Eye (tissue), 1 donor: ENCODE data around the gene TBC1D25.
"Not testable (repeated sequence)": the region's sequence is repeated elsewhere in the genome, so short reads cannot be mapped to it uniquely, and the experiment has no call there.

Experiments
- DNase-seq: peaks from one replicate; pipeline ENCODE4 v3.0.0-alpha.2; 2015

Gene TBC1D25

GRCh38 chrX:48516987-48517386 is 22.5 kb upstream of the TBC1D25 start:
- no peak for DNase-seq

DNA sequence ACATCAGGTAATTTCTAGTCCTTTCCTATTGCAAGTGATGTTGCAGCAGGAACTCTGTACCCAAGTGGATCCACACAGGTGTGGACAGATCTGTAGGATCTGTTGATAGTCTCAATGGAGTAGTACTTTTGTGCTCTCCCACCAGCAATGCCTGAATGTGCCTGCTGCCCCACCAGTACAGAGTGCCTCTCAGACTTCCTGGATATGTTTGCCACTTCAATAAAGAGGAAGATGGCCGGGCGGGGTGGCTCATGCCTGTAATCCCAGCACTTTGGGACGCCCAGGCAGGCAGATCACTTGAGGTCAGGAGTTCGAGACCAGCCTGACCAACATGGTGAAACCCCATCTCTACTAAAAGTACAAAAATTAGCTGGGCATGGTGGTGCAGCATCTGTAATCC is 20.0 kb upstream of the TBC1D25 start:
- not testable (repeated sequence) for DNase-seq

GRCh38 chrX:48520455-48520854 is 19.1 kb upstream of the TBC1D25 start:
- DNase-seq: no peak

- DNase-seq: no peak
Measured at GRCh38 chrX:48520976-48521352, 18.6 kb upstream of the TBC1D25 start.

DNA sequence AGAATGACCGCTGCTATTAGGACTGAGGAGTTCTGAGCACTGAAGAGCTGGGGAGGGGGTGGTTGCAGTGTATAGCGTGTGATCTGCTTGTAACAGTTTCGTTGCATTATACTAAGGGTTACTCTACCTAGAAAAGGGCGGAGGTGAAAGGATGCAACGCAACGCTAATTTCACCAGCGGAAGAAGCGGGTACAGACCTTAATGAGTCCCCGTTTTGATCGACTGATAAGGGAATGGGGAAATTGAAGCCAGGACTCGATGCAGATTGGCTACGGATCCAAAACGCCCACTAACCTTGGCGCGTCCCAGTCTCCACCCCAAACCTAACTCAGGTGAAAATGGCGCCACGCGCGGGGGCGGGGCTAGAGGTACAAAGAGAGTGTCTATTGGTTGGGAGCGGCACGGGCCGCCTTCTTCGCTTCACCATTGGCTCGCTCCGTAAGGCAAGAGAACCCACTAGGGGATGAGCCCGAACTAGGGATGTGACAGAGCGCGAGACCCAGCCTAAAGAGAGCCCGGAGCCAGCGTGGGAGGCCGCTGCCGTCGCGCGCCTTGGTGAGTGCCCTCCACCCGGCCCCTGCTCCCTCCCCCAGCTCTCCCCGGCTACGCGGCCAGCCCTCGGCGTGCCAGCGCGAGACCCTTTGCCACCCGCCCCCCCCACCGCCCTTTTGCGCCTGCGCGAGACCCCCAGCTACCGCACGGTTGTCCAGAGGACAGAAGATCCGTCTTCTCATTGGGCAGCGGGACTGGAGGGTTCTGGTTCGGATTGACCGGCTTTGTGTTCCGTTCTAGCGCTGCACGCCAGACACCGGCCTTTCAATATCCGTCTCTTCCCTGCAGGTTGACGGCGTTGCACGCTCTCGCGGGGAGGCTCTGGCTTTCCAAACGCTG is 17.9 kb upstream of the TBC1D25 start, which contains the start of gene EBP:
EBP (plus strand) TSS at position 456 of the 891 bp plus-strand sequence. CDS start 1,964 bp downstream, outside the sequence.
- peak; percentile 94 for DNase-seq

DNA sequence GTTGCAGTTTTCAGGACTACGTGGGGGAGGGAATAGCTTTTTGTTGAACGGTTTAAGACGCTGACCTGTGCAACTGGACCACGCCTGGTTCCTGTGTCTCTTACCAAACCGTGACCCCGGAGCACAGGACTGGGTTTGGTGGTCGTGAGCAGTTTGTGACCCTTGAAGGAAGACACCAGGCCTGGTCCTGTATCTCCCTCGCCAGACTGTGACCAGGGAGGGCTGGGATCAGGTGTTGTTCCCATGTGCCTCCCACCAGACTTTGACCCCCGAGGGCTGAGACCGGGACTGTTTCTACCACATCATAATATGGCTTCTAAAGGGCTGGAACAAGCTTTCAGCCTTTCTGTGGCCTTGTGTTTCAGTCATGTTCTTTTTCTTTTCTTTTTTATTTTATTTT is 17.2 kb upstream of the TBC1D25 start:
- no peak for DNase-seq

- no peak for DNase-seq
Measured at GRCh38 chrX:48523682-48524081, 15.8 kb upstream of the TBC1D25 start.

DNA sequence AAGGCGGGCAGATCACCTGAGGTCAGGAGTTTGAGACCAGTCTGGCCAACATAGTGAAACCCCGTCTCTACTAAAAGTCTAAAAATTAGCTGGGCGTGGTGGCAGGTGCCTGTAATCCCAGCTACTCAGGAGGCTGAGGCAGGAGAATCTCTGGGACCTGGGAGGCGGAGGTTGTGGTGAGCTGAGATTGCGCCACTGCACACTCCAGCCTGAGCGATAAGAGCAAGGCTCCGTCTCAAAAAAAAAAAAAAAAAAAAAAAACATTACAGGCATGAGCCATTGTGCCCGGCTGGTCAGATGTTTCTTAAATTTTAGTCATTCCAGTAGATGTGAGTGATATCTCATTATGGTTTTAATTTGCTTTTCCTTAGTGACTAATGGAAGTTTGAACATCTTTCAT is 13.7 kb upstream of the TBC1D25 start:
- DNase-seq: not testable (repeated sequence)

GRCh38 chrX:48530736-48531135 is 8.8 kb upstream of the TBC1D25 start:
- no peak for DNase-seq

- DNase-seq: no peak
Measured at GRCh38 chrX:48531358-48531959, 8.1 kb upstream of the TBC1D25 start.

GRCh38 chrX:48532161-48532560 is 7.4 kb upstream of the TBC1D25 start:
- no peak for DNase-seq

- no peak for DNase-seq
Measured at GRCh38 chrX:48533165-48533564, 6.3 kb upstream of the TBC1D25 start.

GRCh38 chrX:48538641-48539344 is 721 bp upstream of the TBC1D25 start:
- DNase-seq: no peak

GRCh38 chrX:48540028-48540375 is 488 bp downstream of the TBC1D25 start:
- DNase-seq: no peak

GRCh38 chrX:48540480-48540879 is 966 bp downstream of the TBC1D25 start:
- no peak for DNase-seq

- DNase-seq: no peak
Measured at GRCh38 chrX:48541140-48541814, 1.8 kb downstream of the TBC1D25 start.

DNA sequence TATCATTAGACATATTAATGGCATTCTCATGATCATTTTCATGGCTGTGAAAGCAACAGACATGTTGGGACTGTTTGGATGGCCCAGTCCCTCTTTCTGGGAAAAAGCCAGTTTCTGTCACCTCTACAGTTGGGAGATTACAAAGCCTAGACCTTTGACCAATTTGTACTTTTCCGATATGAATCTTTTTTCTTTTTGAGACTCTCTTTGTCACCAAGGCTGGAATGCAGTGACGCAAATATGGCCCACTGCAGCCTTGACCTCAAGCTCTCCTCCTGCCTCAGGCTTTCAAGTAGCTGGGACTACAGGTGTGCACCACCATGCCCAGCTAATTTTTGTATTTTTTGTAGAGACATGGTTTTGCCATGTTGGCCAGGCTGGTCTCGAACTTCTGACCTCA is 9.4 kb downstream of the TBC1D25 start:
- no peak for DNase-seq

DNA sequence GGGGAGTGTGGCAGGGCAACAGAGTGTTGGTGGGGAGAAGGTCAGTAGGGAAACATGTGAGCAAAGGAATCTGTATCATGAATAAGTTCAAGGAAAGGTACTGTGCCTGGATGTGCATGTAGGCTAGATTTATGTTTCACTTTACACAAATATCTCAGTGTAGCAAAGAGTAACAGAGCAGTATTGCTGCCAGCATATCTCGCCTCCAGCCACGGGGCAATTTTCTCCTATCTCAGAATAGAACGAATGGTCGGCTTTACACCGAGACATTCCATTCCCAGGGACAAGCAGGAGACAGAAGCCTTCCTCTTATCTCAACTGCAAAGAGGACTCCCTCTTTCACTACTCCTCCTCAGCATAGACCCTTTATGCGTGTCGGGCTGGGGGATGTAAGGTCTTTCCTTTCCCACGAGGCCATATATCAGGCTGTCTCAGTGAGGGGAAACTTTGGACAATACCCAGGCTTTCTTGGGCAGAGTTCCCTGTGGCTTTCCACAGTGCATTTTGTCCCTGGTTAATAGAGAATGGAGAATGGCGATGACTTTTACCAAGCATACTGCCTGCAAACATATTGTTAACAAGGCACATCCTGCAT is 16.3 kb downstream of the TBC1D25 start:
- not testable (repeated sequence) for DNase-seq

- no peak for DNase-seq
Measured at GRCh38 chrX:48558271-48558670, 18.8 kb downstream of the TBC1D25 start.

DNA sequence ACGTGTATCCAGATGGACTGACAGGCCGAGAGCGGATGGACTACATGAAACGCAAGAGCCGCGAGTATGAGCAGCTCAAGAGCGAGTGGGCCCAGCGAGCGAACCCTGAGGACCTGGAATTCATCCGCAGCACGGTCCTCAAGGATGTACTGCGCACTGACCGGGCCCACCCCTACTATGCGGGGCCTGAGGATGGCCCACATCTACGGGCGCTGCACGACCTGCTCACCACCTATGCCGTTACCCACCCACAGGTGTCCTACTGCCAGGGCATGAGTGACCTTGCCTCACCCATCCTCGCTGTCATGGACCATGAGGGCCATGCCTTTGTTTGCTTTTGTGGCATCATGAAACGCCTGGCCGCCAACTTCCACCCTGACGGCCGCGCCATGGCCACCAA is 20.1 kb downstream of the TBC1D25 start:
- DNase-seq: no peak

DNA sequence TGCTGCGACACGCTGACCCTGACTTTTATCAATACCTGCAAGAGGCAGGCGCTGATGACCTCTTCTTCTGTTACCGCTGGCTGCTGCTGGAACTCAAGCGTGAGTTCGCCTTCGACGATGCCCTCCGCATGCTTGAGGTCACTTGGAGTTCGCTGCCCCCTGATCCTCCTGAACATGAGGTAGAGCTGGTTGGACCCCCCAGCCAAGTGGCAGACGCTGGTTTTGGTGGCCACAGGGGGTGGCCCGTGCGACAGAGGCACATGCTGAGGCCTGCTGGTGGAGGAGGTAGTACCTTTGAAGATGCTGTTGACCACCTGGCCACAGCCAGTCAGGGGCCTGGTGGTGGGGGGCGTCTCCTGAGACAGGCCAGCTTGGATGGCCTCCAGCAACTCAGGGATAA is 20.5 kb downstream of the TBC1D25 start:
- no peak for DNase-seq

DNA sequence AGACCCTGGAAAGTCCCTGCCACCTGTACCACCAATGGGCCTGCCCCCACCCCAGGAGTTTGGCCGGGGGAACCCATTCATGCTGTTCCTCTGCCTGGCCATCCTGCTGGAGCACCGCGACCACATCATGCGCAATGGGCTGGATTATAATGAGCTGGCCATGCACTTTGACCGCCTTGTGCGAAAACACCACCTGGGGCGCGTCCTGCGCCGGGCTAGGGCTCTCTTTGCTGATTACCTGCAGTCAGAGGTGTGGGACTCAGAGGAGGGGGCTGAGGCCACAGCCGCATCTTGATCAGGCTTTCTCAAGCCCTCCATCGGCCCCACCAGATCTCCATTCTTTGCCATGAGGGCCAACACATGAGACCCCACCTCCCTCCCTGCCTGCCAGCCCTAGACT is 21.2 kb downstream of the TBC1D25 start:
- no peak for DNase-seq

DNA sequence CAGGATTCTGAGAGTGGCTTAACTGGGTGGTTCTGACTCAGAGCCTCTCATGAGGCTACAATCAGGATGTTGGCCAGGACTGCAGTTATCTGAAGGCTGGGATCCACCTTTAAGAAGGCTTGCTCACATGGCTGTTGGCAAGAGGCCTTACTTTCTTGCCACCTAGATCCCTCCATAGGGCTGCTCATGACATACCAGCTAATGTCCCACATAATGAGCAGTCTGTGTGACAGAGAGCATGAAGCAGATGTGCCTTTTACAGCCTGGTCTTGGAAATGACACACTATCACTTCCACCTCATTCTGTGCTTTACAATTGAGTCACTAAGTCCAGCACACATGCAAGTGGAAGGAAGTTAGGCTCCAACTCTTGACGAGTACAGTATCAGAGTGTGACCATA is 30.4 kb downstream of the TBC1D25 start:
- DNase-seq: no peak
